Epidermal melanocyte (primary cell): ENCODE measurements around the gene CD79A.

Experiments used
- DNase-seq: peaks from one replicate; pipeline ENCODE4 v3.0.0; 2011; ENCODE audit warnings: low spot score; ENCODE audit not compliant: insufficient read length

CD79A gene

GRCh38 chr19:41876847-41877832, at the start of gene CD79A:
Gene CD79A, plus strand, starts transcription at chr19:41877279. Its CDS starts 26 bp downstream, at chr19:41877305.
- DNase-seq = no peak

- no peak for DNase-seq
Measured at GRCh38 chr19:41837981-41838708, 38.9 kb upstream of the CD79A start.

GRCh38 chr19:41839211-41839610, 37.9 kb upstream of the CD79A start:
- no peak for DNase-seq

GRCh38 chr19:41843371-41843770, 33.7 kb upstream of the CD79A start:
- no peak for DNase-seq

- no peak for DNase-seq
Measured at GRCh38 chr19:41844601-41845000, 32.5 kb upstream of the CD79A start, which contains the start of gene LYPD4. Gene LYPD4, minus strand, starts transcription at chr19:41844683. Its CDS starts 5,398 bp downstream, at chr19:41839285.

GRCh38 chr19:41845001-41845050, 32.3 kb upstream of the CD79A start, which contains the start of gene DMRTC2:
Gene DMRTC2, plus strand, starts transcription at chr19:41845042. Its CDS starts 2,387 bp downstream, at chr19:41847429.
- no peak for DNase-seq

GRCh38 chr19:41845051-41845590, 32.0 kb upstream of the CD79A start:
- no peak for DNase-seq

- no peak for DNase-seq
Measured at GRCh38 chr19:41847351-41848105, 29.6 kb upstream of the CD79A start.

GRCh38 chr19:41848666-41849065, 28.4 kb upstream of the CD79A start:
- no peak for DNase-seq

- DNase-seq = no peak
Measured at GRCh38 chr19:41849067-41849466, 28.0 kb upstream of the CD79A start.

GRCh38 chr19:41850381-41850780, 26.7 kb upstream of the CD79A start:
- DNase-seq = no peak

GRCh38 chr19:41851456-41851855, 25.6 kb upstream of the CD79A start:
- DNase-seq = no peak

- peak; percentile 7 for DNase-seq
Measured at GRCh38 chr19:41853344-41853743, 23.7 kb upstream of the CD79A start.

- DNase-seq = no peak
Measured at GRCh38 chr19:41853768-41854167, 23.3 kb upstream of the CD79A start.

- no peak for DNase-seq
Measured at GRCh38 chr19:41859213-41859617, 17.9 kb upstream of the CD79A start.

GRCh38 chr19:41859618-41860418, 17.3 kb upstream of the CD79A start, which contains the start of gene RPS19:
Gene RPS19, plus strand, starts transcription at chr19:41860255. Its CDS starts 520 bp downstream, at chr19:41860775.
- DNase-seq = peak; percentile 97

GRCh38 chr19:41860419-41861115, 16.5 kb upstream of the CD79A start:
- peak; percentile 16 for DNase-seq

- peak; percentile 13 for DNase-seq
Measured at GRCh38 chr19:41861116-41861768, 15.8 kb upstream of the CD79A start.

GRCh38 chr19:41861846-41862245, 15.2 kb upstream of the CD79A start:
- peak; percentile 2 for DNase-seq
